Measurements from ENCODE around the gene NCOA3. TPM values are rescaled to one million over a fixed set of nuclear protein-coding genes. Genes with fewer than 3 reads are reported as not detected.

NCOA3 gene
- total RNA-seq, 1 experiment from 2014 or later: 25.9 TPM

DNA sequence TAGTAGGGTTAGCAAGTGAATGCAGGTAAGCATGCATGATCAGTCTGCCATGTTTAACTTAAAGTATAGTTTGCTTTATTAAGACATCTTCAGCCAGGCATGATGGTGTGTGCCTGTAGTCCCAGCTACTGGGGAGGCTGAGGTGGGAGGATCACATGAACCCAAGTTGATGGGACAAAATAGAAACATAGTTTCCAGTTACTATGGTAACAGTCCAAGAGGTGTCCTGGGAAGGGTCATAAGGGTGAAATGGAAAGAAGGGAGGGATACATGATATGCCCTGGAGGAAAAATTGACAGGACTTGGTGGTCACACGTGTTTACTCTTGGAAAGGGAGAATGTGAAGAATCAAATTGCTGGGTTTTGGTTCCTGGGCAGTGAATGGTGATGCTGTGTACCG, 143.9 kb downstream of the NCOA3 start:
- no TSS peak for BruUV-seq (replicated peaks)
- ChIA-PET POLR2A (no interaction called here), RAD21 (ENCODE audit: low non-redundant PET in 1 of 2, low total read pairs in 2 of 2, uncharacterized antibody in 2 of 2, unreplicated experiment in 2 of 2) (no interaction called here), CTCF (no interaction called here)
- Histone ChIP-seq H3K9me2 (ENCODE audit: insufficient read depth) (no peaks in the 10 kb centered on the region), H3K9me3 (ENCODE audit: control insufficient read depth in 1 of 2, insufficient read depth in 1 of 2, low read depth in 1 of 2, low read length in 2 of 2) (no peaks in the 10 kb centered on the region), H2AFZ (ENCODE audit: low read depth, low read length, poor library complexity, severe bottlenecking) (no peak overlapping the region), H3K27me3 (ENCODE audit: insufficient read depth, low read length) (no peaks in the 10 kb centered on the region), H3K36me3 (ENCODE audit: control insufficient read depth in 1 of 2, insufficient read depth in 2 of 2, low read length in 2 of 2) (peaks cover 0 to 10% of the 10 kb centered on the region in 2 experiments; a peak in 2 of 4 replicates), H3K79me2 (ENCODE audit: insufficient read depth, low read length) (no peaks in the 10 kb centered on the region), H3K4me1 (ENCODE audit: control insufficient read depth in 1 of 2, insufficient read depth in 2 of 2, low read length in 2 of 2) (no peaks in the 10 kb centered on the region), H3K4me3 (replicated peaks in 1 of 2; ENCODE audit: low read depth in 1 of 2, low read length in 2 of 2) (no peak overlapping the region), H3K4me2 (ENCODE audit: low read length) (no peak overlapping the region), H4K20me1 (ENCODE audit: insufficient read depth) (no peaks in the 10 kb centered on the region), H3K27ac (ENCODE audit: low read depth, low read length) (no peak overlapping the region), H3K9ac (ENCODE audit: low read length) (no peak overlapping the region)
- TF ChIP-seq SRF (IDR thresholded peaks at IDR 0.05; ENCODE audit: low read depth) (no peak), MAX (IDR thresholded peaks at IDR 0.05) (no peak)
- TF ChIP-seq, protein P1, sequence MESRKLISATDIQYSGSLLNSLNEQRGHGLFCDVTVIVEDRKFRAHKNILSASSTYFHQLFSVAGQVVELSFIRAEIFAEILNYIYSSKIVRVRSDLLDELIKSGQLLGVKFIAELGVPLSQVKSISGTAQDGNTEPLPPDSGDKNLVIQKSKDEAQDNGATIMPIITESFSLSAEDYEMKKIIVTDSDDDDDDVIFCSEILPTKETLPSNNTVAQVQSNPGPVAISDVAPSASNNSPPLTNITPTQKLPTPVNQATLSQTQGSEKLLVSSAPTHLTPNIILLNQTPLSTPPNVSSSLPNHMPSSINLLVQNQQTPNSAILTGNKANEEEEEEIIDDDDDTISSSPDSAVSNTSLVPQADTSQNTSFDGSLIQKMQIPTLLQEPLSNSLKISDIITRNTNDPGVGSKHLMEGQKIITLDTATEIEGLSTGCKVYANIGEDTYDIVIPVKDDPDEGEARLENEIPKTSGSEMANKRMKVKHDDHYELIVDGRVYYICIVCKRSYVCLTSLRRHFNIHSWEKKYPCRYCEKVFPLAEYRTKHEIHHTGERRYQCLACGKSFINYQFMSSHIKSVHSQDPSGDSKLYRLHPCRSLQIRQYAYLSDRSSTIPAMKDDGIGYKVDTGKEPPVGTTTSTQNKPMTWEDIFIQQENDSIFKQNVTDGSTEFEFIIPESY (IDR thresholded peaks at IDR 0.05; ENCODE audit: extremely low read depth, insufficient replicate concordance, low read length): no peak
- ATAC-seq (no peak), DNase-seq (ENCODE audit: low read depth, low spot score) (no peak)
- intact Hi-C loops (cut with micrococcal nuclease): no loop called here

DNA sequence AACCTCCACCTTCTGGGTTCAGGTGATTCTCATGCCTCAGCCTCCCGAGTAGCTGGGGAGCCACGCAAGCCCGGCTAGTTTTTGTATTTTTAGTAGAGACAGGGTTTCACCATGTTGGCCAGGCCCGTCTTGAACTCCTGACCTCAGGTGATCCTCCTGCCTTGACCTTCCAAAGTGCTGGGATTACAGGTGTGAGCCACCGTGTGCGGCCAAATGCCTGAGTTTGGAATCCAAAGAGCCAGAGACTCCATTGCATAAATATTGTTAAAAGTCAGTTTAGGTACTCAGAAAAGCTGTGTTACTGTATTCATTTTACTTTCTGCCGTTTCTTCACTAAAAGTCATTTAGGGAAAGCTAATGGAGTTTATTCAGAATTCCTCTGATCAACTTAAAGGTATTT, 146.3 kb downstream of the NCOA3 start:
- Histone ChIP-seq H3K4me3 (replicated peaks in 1 of 2; ENCODE audit: low read depth in 1 of 2, low read length in 2 of 2) (no peak overlapping the region), H3K79me2 (ENCODE audit: insufficient read depth, low read length) (no peaks in the 10 kb centered on the region), H4K20me1 (ENCODE audit: insufficient read depth) (no peaks in the 10 kb centered on the region), H3K36me3 (ENCODE audit: control insufficient read depth in 1 of 2, insufficient read depth in 2 of 2, low read length in 2 of 2) (peaks cover 5 to 12% of the 10 kb centered on the region in 2 experiments; a peak in 3 of 4 replicates), H3K9ac (ENCODE audit: low read length) (no peak overlapping the region), H2AFZ (ENCODE audit: low read depth, low read length, poor library complexity, severe bottlenecking) (no peak overlapping the region), H3K4me2 (ENCODE audit: low read length) (no peak overlapping the region), H3K27ac (ENCODE audit: low read depth, low read length) (no peak overlapping the region), H3K9me2 (ENCODE audit: insufficient read depth) (no peaks in the 10 kb centered on the region), H3K27me3 (ENCODE audit: insufficient read depth, low read length) (no peaks in the 10 kb centered on the region), H3K9me3 (ENCODE audit: control insufficient read depth in 1 of 2, insufficient read depth in 1 of 2, low read depth in 1 of 2, low read length in 2 of 2) (no peaks in the 10 kb centered on the region), H3K4me1 (ENCODE audit: control insufficient read depth in 1 of 2, insufficient read depth in 2 of 2, low read length in 2 of 2) (no peaks in the 10 kb centered on the region)
- ChIA-PET POLR2A (no interaction called here), CTCF (no interaction called here), RAD21 (ENCODE audit: low non-redundant PET in 1 of 2, low total read pairs in 2 of 2, uncharacterized antibody in 2 of 2, unreplicated experiment in 2 of 2) (no interaction called here)
- no TSS peak for BruUV-seq (replicated peaks)
- no peak for ATAC-seq
- DNase-seq (ENCODE audit: low read depth, low spot score): no peak
- TF ChIP-seq JUND (IDR thresholded peaks at IDR 0.05) (no peak), SRF (IDR thresholded peaks at IDR 0.05; ENCODE audit: low read depth) (no peak), TCF7L2 (IDR thresholded peaks at IDR 0.05; ENCODE audit: borderline replicate concordance, extremely low read depth, insufficient read depth, insufficient read length) (no peak), MAX (IDR thresholded peaks at IDR 0.05) (no peak), EZH2phosphoT487 (IDR thresholded peaks at IDR 0.05; ENCODE audit: borderline replicate concordance) (no peak), ATF3 (IDR thresholded peaks at IDR 0.05) (no peak), POLR2AphosphoS5 (IDR thresholded peaks at IDR 0.05; ENCODE audit: low read depth, low read length) (no peak), RAD21 (IDR thresholded peaks at IDR 0.05; ENCODE audit: low read depth) (no peak), POLR2A (IDR thresholded peaks at IDR 0.05; ENCODE audit: borderline replicate concordance, extremely low read depth, insufficient read depth, insufficient read length) (no peak), SP1 (IDR thresholded peaks at IDR 0.05; ENCODE audit: low read depth) (no peak), EGR1 (IDR thresholded peaks at IDR 0.05; ENCODE audit: low read depth) (no peak)
- intact Hi-C loops (cut with micrococcal nuclease): no loop called here

Data from HCT116 (cell line).